ENCODE data around the gene EDDM3A.
"Not testable (repeated sequence)": the region's sequence is repeated elsewhere in the genome, so short reads cannot be mapped to it uniquely, and the experiment has no call there.

The EDDM3A gene

GRCh38 chr14:20745571-20746358 lies at the start of gene EDDM3A:
EDDM3A (plus strand) TSS chr14:20745887; CDS start chr14:20747581, 1,694 bp downstream.
- DNase-seq (ENCODE audit: low read depth in 2 of 2) = no peak

- DNase-seq (ENCODE audit: low read depth in 2 of 2) = no peak
These were observed 48.9 kb upstream of the EDDM3A start for GRCh38 chr14:20696764-20697163.

- DNase-seq (ENCODE audit: low read depth in 2 of 2) = peak; percentile 19 to 52
These were observed 48.2 kb upstream of the EDDM3A start for GRCh38 chr14:20697273-20698017.

GRCh38 chr14:20698018-20698329 lies 47.7 kb upstream of the EDDM3A start:
- no peak for DNase-seq (ENCODE audit: low read depth in 2 of 2)

GRCh38 chr14:20698934-20699333 lies 46.8 kb upstream of the EDDM3A start:
- no peak for DNase-seq (ENCODE audit: low read depth in 2 of 2)

GRCh38 chr14:20699931-20700330 lies 45.8 kb upstream of the EDDM3A start:
- DNase-seq (ENCODE audit: low read depth in 2 of 2) = no peak

- DNase-seq (ENCODE audit: low read depth in 2 of 2) = not testable (repeated sequence)
These were observed 44.7 kb upstream of the EDDM3A start for GRCh38 chr14:20700965-20701364.

GRCh38 chr14:20706657-20707355 lies 38.9 kb upstream of the EDDM3A start:
- DNase-seq (ENCODE audit: low read depth in 2 of 2) = no peak

- no peak for DNase-seq (ENCODE audit: low read depth in 2 of 2)
These were observed 38.1 kb upstream of the EDDM3A start for GRCh38 chr14:20707622-20708021.

GRCh38 chr14:20711261-20711660 lies 34.4 kb upstream of the EDDM3A start:
- DNase-seq (ENCODE audit: low read depth in 2 of 2) = no peak

GRCh38 chr14:20711685-20712084 lies 34.0 kb upstream of the EDDM3A start:
- no peak for DNase-seq (ENCODE audit: low read depth in 2 of 2)

- no peak for DNase-seq (ENCODE audit: low read depth in 2 of 2)
These were observed 32.8 kb upstream of the EDDM3A start for GRCh38 chr14:20712904-20713303.

- DNase-seq (ENCODE audit: low read depth in 2 of 2) = no peak
These were observed 31.0 kb upstream of the EDDM3A start for GRCh38 chr14:20714593-20715250.

- no peak for DNase-seq (ENCODE audit: low read depth in 2 of 2)
These were observed 25.9 kb upstream of the EDDM3A start for GRCh38 chr14:20719777-20720176.

- no peak for DNase-seq (ENCODE audit: low read depth in 2 of 2)
These were observed 24.9 kb upstream of the EDDM3A start for GRCh38 chr14:20720741-20721140.

GRCh38 chr14:20722016-20722415 lies 23.7 kb upstream of the EDDM3A start:
- no peak for DNase-seq (ENCODE audit: low read depth in 2 of 2)

GRCh38 chr14:20723488-20723887 lies 22.2 kb upstream of the EDDM3A start:
- DNase-seq (ENCODE audit: low read depth in 2 of 2) = no peak

GRCh38 chr14:20726121-20726520 lies 19.6 kb upstream of the EDDM3A start:
- not testable (repeated sequence) for DNase-seq (ENCODE audit: low read depth in 2 of 2)

GRCh38 chr14:20726531-20726930 lies 19.2 kb upstream of the EDDM3A start:
- DNase-seq (ENCODE audit: low read depth in 2 of 2) = no peak

GRCh38 chr14:20730891-20731290 lies 14.8 kb upstream of the EDDM3A start:
- no peak for DNase-seq (ENCODE audit: low read depth in 2 of 2)

- no peak for DNase-seq (ENCODE audit: low read depth in 2 of 2)
These were observed 13.2 kb upstream of the EDDM3A start for GRCh38 chr14:20732477-20732876.

GRCh38 chr14:20732979-20733635 lies 12.6 kb upstream of the EDDM3A start:
- no peak for DNase-seq (ENCODE audit: low read depth in 2 of 2)
